Stimulated activated CD4-positive, alpha-beta T cell treated with anti-CD3 and anti-CD28 coated beads, Interleukin-15, amount 100 ng/mL, for 1 hour (primary cell): ENCODE results near the gene MRC2.
"Not testable (repeated sequence)": the region's sequence is repeated elsewhere in the genome, so short reads cannot be mapped to it uniquely, and the experiment has no call there.

ENCODE experiments used
- DNase-seq, 2 donors: peaks; one replicate each; pipeline ENCODE4 v3.0.0-alpha.2; 2020; ENCODE audit warnings: low read depth in 1 of 2, low spot score in 1 of 2

Gene MRC2

DNA sequence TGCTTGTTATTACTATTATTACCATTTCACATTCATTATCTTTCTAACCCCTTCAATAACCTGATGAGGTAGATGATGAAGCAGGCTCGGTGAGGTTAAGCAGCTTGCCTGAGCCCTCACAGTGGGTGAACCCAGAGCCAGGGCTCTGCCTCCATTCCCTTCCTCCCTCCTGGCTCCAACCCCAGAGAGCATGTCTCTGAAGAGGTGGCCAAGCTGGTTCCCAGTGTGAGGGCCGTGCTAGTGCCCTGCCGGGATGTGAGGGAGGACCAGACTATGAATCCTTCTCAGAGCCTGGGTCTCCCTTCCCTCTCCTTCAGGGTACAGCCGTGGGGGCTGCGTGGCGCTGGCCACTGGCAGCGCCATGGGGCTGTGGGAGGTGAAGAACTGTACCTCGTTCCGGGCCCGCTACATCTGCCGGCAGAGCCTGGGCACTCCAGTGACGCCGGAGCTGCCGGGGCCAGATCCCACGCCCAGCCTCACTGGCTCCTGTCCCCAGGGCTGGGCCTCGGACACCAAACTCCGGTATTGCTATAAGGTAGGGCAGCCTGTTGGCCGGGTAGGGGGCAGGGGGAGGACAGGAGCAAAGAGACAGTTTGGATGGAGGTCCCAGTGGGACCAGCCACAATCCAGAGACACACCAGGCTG, 49.6 kb downstream of the MRC2 start:
- no peak for DNase-seq

DNA sequence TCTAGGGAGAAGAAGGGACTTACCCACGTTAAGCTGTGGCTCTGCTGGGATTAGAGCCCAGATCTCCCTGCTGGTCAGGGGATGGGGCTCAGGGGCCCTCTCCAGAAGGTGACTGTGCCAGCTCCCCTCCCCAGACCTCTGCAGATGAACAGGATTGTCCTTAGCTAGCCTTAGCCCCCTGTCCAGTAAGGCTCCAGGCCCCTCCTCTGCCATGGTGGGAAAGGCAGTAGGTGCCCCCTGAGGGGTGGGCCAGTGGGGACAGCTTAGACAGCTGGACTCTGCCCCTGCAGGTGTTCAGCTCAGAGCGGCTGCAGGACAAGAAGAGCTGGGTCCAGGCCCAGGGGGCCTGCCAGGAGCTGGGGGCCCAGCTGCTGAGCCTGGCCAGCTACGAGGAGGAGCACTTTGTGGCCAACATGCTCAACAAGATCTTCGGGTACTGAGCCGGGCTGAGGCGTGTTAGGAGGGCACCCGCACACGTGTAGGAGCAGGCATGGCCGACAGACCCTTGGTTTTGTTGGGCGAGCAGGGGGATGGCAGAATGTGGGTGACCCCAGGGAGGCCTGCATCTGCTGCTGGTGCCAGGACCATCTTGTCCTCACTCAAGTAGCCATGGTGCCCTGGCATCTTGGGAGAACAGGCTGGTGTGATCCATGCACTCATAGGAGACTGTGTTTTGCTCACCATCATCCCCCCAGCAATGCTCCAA, 50.9 kb downstream of the MRC2 start:
- DNase-seq = no peak

DNA sequence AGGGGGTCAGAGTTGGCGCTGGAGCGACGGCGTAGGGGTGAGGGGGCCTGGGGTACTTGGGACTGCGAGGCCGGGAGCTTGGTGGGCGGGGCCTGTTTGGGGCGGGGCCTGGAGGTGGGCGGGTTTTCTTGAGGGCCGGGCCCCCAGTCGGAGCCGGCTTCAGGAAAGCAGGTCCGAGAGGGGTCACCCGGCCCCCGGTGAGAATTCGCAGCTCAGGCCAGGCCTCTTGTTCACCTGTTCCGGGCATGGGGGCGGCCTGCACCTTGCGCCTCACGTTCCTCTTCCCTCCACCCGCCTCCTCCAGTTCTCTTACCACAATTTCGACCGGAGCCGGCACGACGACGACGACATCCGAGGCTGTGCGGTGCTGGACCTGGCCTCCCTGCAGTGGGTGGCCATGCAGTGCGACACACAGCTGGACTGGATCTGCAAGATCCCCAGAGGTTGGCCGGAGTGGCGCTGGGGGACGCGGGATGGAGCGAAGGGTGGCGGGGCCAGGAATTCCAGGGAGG, 52.5 kb downstream of the MRC2 start:
- DNase-seq = no peak

DNA sequence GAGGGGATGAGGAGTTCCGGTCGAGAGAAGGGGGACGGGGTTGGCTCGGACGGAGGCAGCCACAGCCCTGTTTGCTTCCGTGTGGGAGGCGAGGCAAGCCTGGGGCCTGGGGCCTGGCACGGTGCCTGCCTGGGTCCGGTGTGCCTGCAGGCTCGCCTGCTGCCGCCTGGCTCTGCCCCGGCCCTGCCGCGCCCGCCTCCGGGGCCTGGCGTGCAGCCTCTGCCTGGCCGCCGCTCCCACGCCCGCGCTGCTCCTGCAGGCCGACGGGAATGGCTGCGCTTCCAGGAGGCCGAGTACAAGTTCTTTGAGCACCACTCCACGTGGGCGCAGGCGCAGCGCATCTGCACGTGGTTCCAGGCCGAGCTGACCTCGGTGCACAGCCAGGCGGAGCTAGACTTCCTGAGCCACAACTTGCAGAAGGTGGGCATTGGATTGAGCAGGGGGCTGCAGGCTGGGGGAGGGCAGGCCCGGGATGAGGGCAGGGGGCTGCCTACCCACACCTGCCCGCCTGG, 53.1 kb downstream of the MRC2 start:
- no peak for DNase-seq

DNA sequence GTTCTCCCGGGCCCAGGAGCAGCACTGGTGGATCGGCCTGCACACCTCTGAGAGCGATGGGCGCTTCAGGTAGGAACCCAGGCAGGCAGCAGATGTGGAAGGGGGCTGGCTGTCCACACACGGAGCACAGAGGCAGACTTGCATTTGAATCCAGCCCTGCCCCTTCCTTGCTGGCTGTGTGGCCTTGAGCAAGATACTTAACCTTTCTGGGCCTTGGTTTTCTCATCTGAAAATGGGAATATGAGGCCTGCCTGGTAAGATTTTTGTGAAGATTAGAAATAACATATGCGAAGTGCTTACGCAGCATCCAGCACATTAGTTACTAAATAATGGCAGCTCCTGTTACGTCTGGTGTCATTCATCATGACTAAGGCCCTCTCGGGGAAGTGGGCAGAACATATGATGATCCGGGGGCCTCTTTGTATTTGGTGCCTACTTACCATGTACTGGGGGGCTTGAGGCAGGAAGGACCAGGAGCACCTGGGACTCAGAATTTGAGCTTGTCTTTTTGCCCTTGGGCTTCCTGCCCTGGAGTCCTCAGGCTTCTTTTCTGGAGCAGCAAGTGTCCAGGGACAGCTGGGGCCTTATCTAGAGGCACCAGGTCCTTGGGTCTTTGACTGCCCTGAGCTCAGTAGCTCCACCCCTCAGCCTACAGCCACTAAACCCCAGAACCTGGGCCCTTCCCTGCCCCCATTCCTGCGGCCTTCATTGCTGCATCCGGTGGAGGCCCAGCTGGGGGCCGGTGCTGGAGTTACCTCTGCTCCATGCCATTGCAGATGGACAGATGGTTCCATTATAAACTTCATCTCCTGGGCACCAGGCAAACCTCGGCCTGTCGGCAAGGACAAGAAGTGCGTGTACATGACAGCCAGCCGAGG, 53.8 kb downstream of the MRC2 start:
- DNase-seq = no peak

DNA sequence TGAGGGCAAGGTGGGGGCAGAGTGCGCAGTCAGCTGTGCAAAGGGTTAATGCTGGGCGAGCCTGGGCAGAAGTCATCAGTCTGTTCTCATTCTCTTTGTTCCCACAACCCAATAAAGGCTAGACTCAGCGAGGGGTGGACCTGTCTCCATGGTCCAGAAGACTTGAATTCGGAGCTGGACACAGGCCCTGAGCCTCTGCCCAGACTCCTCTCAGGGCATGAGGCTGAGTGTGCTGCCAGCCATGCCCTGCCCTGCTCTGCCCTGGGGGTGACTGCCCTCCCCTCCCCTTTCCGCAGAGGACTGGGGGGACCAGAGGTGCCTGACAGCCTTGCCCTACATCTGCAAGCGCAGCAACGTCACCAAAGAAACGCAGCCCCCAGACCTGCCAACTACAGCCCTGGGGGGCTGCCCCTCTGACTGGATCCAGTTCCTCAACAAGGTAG, 54.5 kb downstream of the MRC2 start:
- DNase-seq = no peak

DNA sequence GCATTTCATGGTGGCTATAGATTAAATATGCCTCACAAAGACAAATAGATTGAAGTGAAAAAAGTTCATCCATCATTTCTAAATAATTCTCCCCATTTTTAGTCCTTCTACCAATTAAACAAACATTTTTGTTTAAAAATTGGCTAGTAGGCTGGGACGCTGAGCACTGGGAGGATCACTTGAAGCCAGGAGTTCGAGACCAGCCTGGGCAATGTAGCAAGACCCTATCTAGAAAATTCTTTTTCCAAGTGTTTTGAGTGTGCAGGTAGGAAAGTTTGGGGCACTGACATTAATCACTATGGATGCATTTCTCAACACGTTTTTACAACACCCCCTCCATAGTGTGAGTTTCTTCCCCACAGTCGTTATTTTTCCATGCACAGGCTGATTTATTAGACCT, 56.7 kb downstream of the MRC2 start:
- DNase-seq = no peak

DNA sequence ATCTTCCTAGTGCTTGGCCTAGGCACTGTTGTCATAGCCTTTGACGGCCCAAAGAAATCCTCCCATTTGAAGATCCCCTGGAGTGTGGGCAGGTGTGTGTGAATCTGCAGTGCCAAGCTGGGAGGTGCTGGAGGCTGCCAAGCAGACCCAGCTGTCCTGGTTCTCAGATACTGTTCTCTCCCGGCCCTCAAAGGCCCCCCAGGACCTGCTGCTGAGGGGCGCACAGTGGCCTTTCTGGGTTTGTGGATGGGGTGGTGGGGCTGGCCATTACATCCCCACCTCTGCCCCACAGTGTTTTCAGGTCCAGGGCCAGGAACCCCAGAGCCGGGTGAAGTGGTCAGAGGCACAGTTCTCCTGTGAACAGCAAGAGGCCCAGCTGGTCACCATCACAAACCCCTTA, 60.5 kb downstream of the MRC2 start:
- DNase-seq = no peak

DNA sequence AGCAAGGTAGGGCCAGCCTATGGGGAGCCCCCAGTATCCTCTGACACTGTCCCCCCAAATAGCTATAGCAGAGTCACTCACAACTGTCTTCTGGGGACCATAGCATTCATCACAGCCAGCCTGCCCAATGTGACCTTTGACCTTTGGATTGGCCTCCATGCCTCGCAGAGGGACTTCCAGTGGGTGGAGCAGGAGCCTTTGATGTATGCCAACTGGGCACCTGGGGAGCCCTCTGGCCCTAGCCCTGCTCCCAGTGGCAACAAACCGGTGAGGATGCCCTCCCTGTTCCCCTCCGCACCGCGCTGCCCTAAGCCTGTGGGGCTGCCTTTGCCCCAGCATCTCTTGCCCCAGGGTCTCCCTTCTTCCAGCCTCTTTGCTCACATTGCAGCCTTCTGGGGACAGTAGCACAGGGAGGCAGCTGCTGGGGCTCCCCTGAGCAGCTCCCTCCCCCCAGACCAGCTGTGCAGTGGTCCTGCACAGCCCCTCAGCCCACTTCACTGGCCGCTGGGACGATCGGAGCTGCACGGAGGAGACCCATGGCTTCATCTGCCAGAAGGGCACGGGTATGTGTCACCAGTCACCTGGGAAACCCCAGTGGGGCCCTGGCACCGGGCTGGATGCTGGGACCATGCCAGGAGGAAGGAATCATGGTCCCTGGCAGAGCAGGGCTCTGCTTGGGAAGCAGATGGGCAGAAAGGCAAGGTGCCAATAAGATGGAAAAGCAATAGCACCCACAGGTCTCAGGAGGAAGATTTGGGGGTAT, 61.1 kb downstream of the MRC2 start:
- DNase-seq = no peak

DNA sequence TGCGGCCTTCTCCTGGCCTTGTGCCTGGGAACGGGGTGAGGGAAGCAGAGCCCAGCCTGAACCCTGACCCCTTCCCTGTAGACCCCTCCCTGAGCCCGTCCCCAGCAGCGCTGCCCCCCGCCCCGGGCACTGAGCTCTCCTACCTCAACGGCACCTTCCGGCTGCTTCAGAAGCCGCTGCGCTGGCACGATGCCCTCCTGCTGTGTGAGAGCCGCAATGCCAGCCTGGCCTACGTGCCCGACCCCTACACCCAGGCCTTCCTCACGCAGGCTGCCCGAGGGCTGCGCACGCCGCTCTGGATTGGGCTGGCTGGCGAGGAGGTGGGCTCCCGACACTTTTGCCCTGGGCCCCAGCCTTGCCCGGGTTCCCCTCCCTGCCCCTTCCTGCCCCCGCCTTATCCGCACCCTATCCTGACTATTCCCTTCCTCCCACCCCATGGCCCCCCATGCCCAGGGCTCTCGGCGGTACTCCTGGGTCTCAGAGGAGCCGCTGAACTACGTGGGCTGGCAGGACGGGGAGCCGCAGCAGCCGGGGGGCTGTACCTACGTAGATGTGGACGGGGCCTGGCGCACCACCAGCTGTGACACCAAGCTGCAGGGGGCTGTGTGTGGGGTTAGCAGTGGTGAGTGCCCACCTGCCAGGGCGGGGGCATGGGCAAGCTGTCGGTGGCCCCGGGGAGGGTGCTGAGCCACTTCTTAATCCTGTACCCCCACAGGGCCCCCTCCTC, 62.1 kb downstream of the MRC2 start:
- DNase-seq = no peak

DNA sequence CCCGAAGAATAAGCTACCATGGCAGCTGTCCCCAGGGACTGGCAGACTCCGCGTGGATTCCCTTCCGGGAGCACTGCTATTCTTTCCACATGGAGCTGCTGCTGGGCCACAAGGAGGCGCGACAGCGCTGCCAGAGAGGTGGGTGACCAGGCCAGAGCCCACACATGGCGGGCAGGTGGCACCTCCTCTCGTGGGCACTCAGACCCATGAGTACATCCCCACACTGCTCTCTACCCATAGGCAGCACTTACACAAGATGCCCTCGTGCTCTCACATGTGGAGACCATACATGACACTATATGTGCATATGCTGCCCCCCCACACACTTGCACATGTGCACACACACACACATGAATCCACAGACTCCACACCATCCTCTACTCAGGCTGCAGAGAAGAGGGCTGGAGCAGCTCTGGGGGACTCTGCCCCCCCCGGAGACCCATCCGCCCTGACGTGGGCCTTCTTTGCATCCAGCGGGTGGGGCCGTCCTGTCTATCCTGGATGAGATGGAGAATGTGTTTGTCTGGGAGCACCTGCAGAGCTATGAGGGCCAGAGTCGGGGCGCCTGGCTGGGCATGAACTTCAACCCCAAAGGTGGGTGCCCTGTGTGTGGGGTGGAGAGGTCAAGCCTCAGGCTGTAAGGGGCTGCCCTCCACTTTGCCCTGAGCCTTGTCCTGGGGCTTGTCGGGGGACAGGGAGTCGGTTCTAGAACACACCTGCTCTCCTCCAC, 62.9 kb downstream of the MRC2 start:
- DNase-seq = no peak

DNA sequence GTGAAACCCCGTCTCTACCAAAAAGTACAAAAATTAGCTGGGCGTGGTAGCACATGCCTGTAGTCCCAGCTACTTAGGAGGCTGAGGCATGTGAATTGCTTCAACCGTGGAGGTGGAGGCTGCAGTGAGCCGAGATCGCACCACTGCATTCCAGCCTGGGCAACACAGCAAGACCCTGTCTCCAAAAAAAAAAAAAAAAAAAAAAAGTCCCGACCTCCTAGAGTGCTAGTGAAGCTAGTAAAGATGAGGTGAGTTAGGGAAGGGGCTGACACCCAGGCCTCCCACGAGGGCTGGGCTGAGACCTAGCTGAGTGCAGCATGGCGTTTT, 64.1 kb downstream of the MRC2 start:
- not testable (repeated sequence) for DNase-seq

DNA sequence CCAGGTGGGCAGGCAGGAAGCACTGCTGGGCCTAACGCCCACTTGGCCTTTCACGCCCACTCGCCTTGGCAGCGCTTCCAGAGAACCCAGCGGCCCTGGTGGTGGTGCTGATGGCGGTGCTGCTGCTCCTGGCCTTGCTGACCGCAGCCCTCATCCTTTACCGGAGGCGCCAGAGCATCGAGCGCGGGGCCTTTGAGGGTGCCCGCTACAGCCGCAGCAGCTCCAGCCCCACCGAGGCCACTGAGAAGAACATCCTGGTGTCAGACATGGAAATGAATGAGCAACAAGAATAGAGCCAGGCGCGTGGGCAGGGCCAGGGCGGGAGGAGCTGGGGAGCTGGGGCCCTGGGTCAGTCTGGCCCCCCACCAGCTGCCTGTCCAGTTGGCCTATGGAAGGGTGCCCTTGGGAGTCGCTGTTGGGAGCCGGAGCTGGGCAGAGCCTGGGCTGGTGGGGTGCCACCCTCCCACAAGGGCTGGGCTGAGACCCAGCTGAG, 64.7 kb downstream of the MRC2 start:
- no peak for DNase-seq

DNA sequence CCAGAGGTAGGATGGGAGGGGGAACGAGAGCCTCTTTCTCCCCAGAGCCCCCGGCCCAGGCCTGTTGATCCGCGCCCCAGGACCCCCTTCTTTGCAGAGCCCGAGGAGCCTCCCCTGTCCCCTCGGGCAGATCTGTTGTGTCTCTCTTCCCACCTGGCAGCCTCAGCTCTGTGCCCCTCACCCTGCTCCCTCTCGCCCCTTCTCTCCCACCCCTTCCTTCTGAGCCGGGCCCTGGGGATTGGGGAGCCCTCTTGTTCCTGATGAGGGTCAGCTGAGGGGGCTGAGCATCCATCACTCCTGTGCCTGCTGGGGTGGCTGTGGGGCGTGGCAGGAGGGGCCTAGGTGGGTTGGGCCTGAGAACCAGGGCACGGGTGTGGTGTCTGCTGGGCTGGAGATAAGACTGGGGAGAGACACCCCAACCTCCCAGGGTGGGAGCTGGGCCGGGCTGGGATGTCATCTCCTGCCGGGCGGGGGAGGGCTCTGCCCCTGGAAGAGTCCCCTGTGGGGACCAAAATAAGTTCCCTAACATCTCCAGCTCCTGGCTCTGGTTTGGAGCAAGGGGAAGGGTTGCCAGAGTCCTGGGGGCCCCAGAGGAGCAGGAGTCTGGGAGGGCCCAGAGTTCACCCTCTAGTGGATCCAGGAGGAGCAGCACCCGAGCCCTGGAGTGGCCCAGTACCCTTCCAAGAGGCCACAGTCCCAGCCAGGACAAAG, 65.4 kb downstream of the MRC2 start:
- no peak for DNase-seq

DNA sequence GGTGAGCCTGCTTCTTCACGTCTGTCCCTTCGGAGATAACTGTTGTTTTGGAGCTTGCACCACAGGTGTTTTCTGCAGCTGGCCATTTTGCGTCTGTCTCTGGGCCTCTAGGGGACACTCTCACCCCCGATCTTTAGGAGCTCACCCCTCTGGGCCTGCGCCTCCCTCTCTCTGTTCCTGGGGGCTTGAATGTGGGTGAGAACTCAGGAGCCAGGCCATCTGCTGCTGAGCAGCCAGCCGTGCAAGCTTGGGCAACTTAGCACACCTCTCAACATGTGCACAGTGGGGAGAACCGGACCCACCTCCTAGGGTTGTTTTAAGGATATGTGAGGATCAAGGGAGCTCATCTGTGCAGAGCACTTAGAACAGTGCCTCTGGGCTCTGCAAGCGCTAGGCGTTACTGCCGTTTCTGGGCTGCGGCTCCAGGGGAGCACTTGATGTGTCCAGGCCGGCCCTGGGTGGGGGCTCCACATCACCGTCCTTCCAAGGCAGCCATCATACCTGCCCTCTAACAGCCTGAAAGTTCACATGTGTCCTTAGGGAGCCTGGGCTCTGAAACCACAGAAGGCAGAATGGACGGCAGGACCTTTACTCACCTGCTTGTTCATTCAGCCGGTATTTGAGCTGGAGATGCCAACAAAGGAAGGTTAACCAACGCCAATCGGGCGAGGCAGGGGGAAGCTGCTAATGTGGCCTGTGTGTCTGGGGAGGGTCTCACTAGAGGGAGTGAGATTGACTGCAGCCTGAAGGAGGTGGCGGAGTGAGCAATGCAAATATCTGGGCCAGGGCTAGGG, 66.3 kb downstream of the MRC2 start:
- no peak for DNase-seq

DNA sequence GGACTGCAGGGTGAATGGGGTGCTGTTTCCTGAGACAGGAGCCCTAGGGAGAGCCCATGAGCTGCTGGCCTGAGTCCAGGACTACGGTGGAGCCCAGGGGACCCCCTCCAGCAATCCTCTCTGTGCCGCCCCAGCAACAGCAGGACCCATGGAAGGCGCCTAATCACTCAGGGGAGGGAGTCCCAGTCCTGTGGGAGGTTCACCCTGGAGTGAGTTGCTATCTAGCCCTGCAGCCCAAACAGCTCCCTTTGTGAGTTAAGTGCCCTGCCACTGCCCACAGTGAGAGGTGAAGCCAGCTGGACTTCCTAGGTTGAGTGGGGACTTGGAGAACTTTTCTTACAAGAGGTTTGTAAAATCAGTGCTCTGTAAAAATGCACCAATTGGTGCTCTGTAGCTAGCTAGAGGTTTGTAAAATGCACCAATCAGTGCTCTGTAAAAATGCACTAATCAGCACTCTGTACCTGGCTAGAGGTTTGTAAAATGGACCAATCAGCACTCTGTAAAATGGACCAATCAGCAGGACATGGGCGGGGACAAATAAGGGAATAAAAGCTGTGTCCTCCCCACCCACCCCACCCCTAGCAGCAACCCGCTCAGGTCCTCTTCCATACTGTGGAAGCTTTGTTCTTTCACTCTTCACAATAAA, 67.7 kb downstream of the MRC2 start:
- not testable (repeated sequence) for DNase-seq

DNA sequence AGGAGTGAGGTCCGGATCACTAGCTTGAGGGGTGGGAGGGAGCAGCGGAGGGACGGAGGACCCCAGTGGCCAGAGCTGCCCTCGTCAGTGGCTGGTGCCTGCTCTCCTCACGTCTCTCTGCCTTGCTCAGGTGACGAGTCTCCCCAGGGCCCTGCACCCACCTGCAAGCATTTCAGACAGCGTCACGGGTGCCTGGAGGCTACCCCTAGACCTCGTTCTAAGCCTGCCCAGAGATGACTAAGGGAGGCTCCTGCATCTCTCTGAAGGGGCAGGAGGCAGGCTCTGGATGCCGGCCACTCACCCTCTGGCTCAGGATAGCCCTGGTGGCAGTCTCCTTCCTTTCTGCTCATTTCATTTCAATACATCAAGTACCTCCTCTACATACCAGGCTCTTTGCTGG, 68.8 kb downstream of the MRC2 start:
- DNase-seq = no peak
